ENCODE measurements around the gene ALDH3A1. TPM values are rescaled to one million over a fixed set of nuclear protein-coding genes. Genes with fewer than 3 reads are reported as not detected.

ALDH3A1 gene
- total and polyA plus RNA-seq, 10 of the 15 experiments (the other 5 are each of a cell fraction or from before 2014, with no cell fraction given) = 0.20 TPM; not detected in 9

DNA sequence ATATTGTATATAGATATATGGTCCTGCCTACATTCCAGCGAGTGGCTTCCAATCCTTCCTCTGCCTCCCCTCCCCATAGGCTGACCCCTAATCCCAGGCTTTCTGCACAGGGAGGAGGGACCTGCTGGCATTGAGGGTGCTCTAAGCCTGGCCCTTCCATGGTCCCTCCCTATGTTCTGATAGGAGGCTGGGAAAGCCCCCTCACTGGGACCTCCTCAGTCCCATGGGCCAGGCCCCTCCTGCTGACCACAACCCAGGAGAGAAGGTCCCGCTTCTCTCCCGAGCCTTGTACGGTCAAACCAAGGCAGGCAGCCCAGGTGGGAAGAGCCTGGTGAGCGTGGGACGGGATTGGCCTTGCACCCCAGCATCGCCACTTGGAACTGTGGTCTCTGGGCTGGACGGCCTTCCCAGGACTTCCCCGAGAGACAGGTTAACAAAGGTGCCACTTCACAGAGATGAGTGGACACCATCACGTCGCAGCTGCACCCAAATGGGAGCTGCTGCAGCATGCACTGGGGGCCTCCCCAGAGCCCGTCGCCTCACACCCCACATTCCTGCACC, 859 bp downstream of the ALDH3A1 start (continued):
- TF ChIP-seq ZNF687 (IDR thresholded peaks at IDR 0.05) (no peak), SMC3 (IDR thresholded peaks at IDR 0.05; ENCODE audit: borderline replicate concordance, low read length) (no peak), ZBTB40 (IDR thresholded peaks at IDR 0.05; ENCODE audit: borderline replicate concordance) (no peak), CTCF (IDR thresholded peaks at IDR 0.05 in 2 of 3, conservative IDR thresholded peaks at IDR 0.05 in 1 of 3; ENCODE audit: control insufficient read depth in 2 of 3, extremely low read depth in 1 of 3, insufficient read depth in 1 of 3, low read depth in 3 of 3, low read length in 3 of 3) (no peak), RB1 (IDR thresholded peaks at IDR 0.05; ENCODE audit: borderline replicate concordance) (no peak)

All from GM12878 (cell line).